Activated naive CD8-positive, alpha-beta T cell treated with anti-CD3 and anti-CD28 coated beads for 36 hours (primary cell): Measurements from ENCODE around the gene RIMOC1. TPM values are rescaled to one million over a fixed set of nuclear protein-coding genes. Genes with fewer than 3 reads are reported as not detected.

ENCODE experiments used
- DNase-seq: peaks from one replicate; pipeline ENCODE4 v3.0.0; 2021
- H3K27ac Mint-ChIP-seq: one replicate; pipeline ENCODE4 v1.8.0; 2022; ENCODE audit warnings: mild to moderate bottlenecking, moderate library complexity, mixed read lengths
- H3K27me3 Mint-ChIP-seq: one replicate; pipeline ENCODE4 v1.8.0; 2022; ENCODE audit warnings: mild to moderate bottlenecking, mixed read lengths
- H3K36me3 Mint-ChIP-seq: one replicate; pipeline ENCODE4 v1.8.0; 2021; ENCODE audit warnings: mild to moderate bottlenecking, mixed read lengths
- H3K4me1 Mint-ChIP-seq: one replicate; pipeline ENCODE4 v1.8.0; 2021; ENCODE audit warnings: mixed read lengths
- H3K4me3 Mint-ChIP-seq: one replicate; pipeline ENCODE4 v1.8.0; 2022; ENCODE audit warnings: mild to moderate bottlenecking, moderate library complexity, mixed read lengths
- H3K9me3 Mint-ChIP-seq: one replicate; pipeline ENCODE4 v1.8.0; 2022; ENCODE audit warnings: mixed read lengths
- total RNA-seq, 2 experiments: library from RNA; stranded (reverse); gene quantifications; one replicate each; pipeline ENCODE4 v1.2.3, GENCODE V29; 2021

The RIMOC1 gene
- total RNA-seq: 10 to 100 TPM; 31.0 to 31.5 TPM

- peak; percentile 98 for DNase-seq
- Mint-ChIP-seq H3K4me3 (peak within 1 kb of the TSS; percentile 96), H3K27me3 (peaks cover 6% of the 10 kb centered on the region), H3K9me3 (peaks cover 2% of the 10 kb centered on the region), H3K27ac (peak within 1 kb of the TSS; percentile 97), H3K36me3 (peaks cover 9% of the 10 kb centered on the region), H3K4me1 (peaks cover 36% of the 10 kb centered on the region)
Observed at GRCh38 chr5:41903892-41904799, at the start of gene RIMOC1. Gene RIMOC1 (plus strand): TSS chr5:41904344. CDS start chr5:41904368, 24 bp downstream.

GRCh38 chr5:41856644-41857491 lies 47.3 kb upstream of the RIMOC1 start:
- peak; percentile 24 for DNase-seq
- peaks cover 23% of the 10 kb centered on the region for H3K36me3 Mint-ChIP-seq
- no peak overlapping the region for H3K4me3 Mint-ChIP-seq
- no peaks in the 10 kb centered on the region for H3K27me3 Mint-ChIP-seq
- no peaks in the 10 kb centered on the region for H3K9me3 Mint-ChIP-seq
- H3K4me1 Mint-ChIP-seq: peaks cover 21% of the 10 kb centered on the region
- no peak overlapping the region for H3K27ac Mint-ChIP-seq

GRCh38 chr5:41857989-41858388 lies 46.2 kb upstream of the RIMOC1 start:
- Mint-ChIP-seq H3K36me3 (peaks cover 23% of the 10 kb centered on the region), H3K27me3 (no peaks in the 10 kb centered on the region), H3K4me1 (peaks cover 20% of the 10 kb centered on the region), H3K4me3 (no peak overlapping the region), H3K27ac (peak overlapping the region; percentile 14), H3K9me3 (no peaks in the 10 kb centered on the region)
- no peak for DNase-seq

- no peaks in the 10 kb centered on the region for H3K27me3 Mint-ChIP-seq
- H3K4me1 Mint-ChIP-seq: peaks cover 27% of the 10 kb centered on the region
- peak overlapping the region; percentile 73 for H3K27ac Mint-ChIP-seq
- H3K9me3 Mint-ChIP-seq: no peaks in the 10 kb centered on the region
- H3K36me3 Mint-ChIP-seq: peaks cover 25% of the 10 kb centered on the region
- H3K4me3 Mint-ChIP-seq: no peak overlapping the region
- no peak for DNase-seq
Observed at GRCh38 chr5:41858890-41859289, 45.3 kb upstream of the RIMOC1 start.

- Mint-ChIP-seq H3K27ac (peak overlapping the region; percentile 51), H3K9me3 (no peaks in the 10 kb centered on the region), H3K4me3 (no peak overlapping the region), H3K27me3 (no peaks in the 10 kb centered on the region), H3K4me1 (peaks cover 59% of the 10 kb centered on the region), H3K36me3 (peaks cover 34% of the 10 kb centered on the region)
- DNase-seq: no peak
Observed at GRCh38 chr5:41863871-41864486, 40.2 kb upstream of the RIMOC1 start.

- Mint-ChIP-seq H3K36me3 (peaks cover 20% of the 10 kb centered on the region), H3K27ac (peak overlapping the region; percentile 95), H3K9me3 (no peaks in the 10 kb centered on the region), H3K27me3 (no peaks in the 10 kb centered on the region), H3K4me1 (peaks cover 52% of the 10 kb centered on the region), H3K4me3 (peak overlapping the region; percentile 92)
- DNase-seq: no peak
Observed at GRCh38 chr5:41869151-41869723, 34.9 kb upstream of the RIMOC1 start.

GRCh38 chr5:41869724-41870626 lies 34.2 kb upstream of the RIMOC1 start, which contains the start of gene OXCT1:
Gene OXCT1 (minus strand): TSS chr5:41870425. CDS start chr5:41870358, 67 bp downstream.
- H3K27me3 Mint-ChIP-seq: no peaks in the 10 kb centered on the region
- H3K4me3 Mint-ChIP-seq: peak within 1 kb of the TSS; percentile 92
- H3K4me1 Mint-ChIP-seq: peaks cover 53% of the 10 kb centered on the region

GRCh38 chr5:41870627-41871048 lies 33.5 kb upstream of the RIMOC1 start:
- Mint-ChIP-seq H3K27ac (peak overlapping the region; percentile 95), H3K36me3 (peaks cover 18% of the 10 kb centered on the region), H3K4me3 (peak overlapping the region; percentile 92), H3K9me3 (no peaks in the 10 kb centered on the region), H3K4me1 (peaks cover 51% of the 10 kb centered on the region), H3K27me3 (no peaks in the 10 kb centered on the region)
- DNase-seq: no peak

More at GRCh38 chr5:41869724-41870626, 34.2 kb upstream of the RIMOC1 start, which contains the start of gene OXCT1:
- Mint-ChIP-seq H3K27ac (peak within 1 kb of the TSS; percentile 95), H3K36me3 (peaks cover 20% of the 10 kb centered on the region), H3K9me3 (no peaks in the 10 kb centered on the region)
- peak; percentile 94 for DNase-seq

- no peak for DNase-seq
- H3K4me1 Mint-ChIP-seq: peaks cover 43% of the 10 kb centered on the region
- no peak overlapping the region for H3K27ac Mint-ChIP-seq
- peaks cover 13% of the 10 kb centered on the region for H3K36me3 Mint-ChIP-seq
- no peaks in the 10 kb centered on the region for H3K9me3 Mint-ChIP-seq
- H3K27me3 Mint-ChIP-seq: no peaks in the 10 kb centered on the region
- no peak overlapping the region for H3K4me3 Mint-ChIP-seq
Observed at GRCh38 chr5:41871852-41872251, 32.3 kb upstream of the RIMOC1 start.

GRCh38 chr5:41874512-41875060 lies 29.6 kb upstream of the RIMOC1 start:
- DNase-seq: no peak
- H3K27ac Mint-ChIP-seq: no peak overlapping the region
- no peaks in the 10 kb centered on the region for H3K9me3 Mint-ChIP-seq
- H3K4me3 Mint-ChIP-seq: no peak overlapping the region
- peaks cover 25% of the 10 kb centered on the region for H3K4me1 Mint-ChIP-seq
- peaks cover under 1% of the 10 kb centered on the region for H3K27me3 Mint-ChIP-seq
- no peaks in the 10 kb centered on the region for H3K36me3 Mint-ChIP-seq

- peak overlapping the region; percentile 2 for H3K27ac Mint-ChIP-seq
- peaks cover 25% of the 10 kb centered on the region for H3K4me1 Mint-ChIP-seq
- H3K9me3 Mint-ChIP-seq: no peaks in the 10 kb centered on the region
- H3K36me3 Mint-ChIP-seq: no peaks in the 10 kb centered on the region
- H3K4me3 Mint-ChIP-seq: no peak overlapping the region
- DNase-seq: no peak
- H3K27me3 Mint-ChIP-seq: peaks cover 6% of the 10 kb centered on the region
Observed at GRCh38 chr5:41875121-41875520, 29.0 kb upstream of the RIMOC1 start.

- no peak overlapping the region for H3K4me3 Mint-ChIP-seq
- H3K9me3 Mint-ChIP-seq: peaks cover 1% of the 10 kb centered on the region
- no peaks in the 10 kb centered on the region for H3K36me3 Mint-ChIP-seq
- peaks cover 16% of the 10 kb centered on the region for H3K4me1 Mint-ChIP-seq
- H3K27ac Mint-ChIP-seq: no peak overlapping the region
- no peak for DNase-seq
- peaks cover 14% of the 10 kb centered on the region for H3K27me3 Mint-ChIP-seq
Observed at GRCh38 chr5:41876678-41877077, 27.5 kb upstream of the RIMOC1 start.

- Mint-ChIP-seq H3K36me3 (no peaks in the 10 kb centered on the region), H3K27me3 (peaks cover 14% of the 10 kb centered on the region), H3K9me3 (peaks cover 1% of the 10 kb centered on the region), H3K4me1 (peaks cover 16% of the 10 kb centered on the region), H3K4me3 (no peak overlapping the region), H3K27ac (no peak overlapping the region)
- DNase-seq: no peak
Observed at GRCh38 chr5:41877408-41877807, 26.7 kb upstream of the RIMOC1 start.
